M059J (cell line): ENCODE results near the gene NEK3. TPM values are rescaled to one million over a fixed set of nuclear protein-coding genes. Genes with fewer than 3 reads are reported as not detected.
"Not testable (repeated sequence)": the region's sequence is repeated elsewhere in the genome, so short reads cannot be mapped to it uniquely, and the experiment has no call there.

Experiments used
- DNase-seq: peaks from one replicate; pipeline ENCODE4 v3.0.0-alpha.2; 2012; ENCODE audit warnings: low read depth
- total RNA-seq: library from RNA; depleted of rRNA; stranded (reverse); fragments of >200 nt; shearing (Covaris generic); gene quantifications from 2 replicates; pipeline ENCODE4 v1.2.3, GENCODE V29; 2014; rRNA removed

The NEK3 gene
- total RNA-seq, 1 experiment from 2014 or later: 4.2 TPM

DNA sequence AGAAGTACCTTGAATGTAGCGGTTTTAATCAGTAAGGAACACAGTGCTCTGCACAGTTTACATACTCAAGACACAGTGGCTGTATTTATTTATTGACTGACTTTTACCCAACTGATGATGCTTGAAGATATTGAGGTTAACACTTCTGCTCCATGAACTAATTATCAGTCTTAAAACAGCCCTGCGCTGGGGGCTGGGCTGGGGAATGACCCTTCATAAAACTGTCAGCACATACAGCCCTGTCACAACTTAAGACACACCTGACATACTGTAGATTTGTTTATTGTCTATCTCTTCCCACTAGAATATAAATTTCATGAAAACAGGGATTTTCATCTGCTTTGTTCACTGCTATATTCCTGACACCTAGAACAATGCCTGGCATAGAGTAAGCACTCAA is 41.3 kb downstream of the NEK3 start:
- no peak for DNase-seq

DNA sequence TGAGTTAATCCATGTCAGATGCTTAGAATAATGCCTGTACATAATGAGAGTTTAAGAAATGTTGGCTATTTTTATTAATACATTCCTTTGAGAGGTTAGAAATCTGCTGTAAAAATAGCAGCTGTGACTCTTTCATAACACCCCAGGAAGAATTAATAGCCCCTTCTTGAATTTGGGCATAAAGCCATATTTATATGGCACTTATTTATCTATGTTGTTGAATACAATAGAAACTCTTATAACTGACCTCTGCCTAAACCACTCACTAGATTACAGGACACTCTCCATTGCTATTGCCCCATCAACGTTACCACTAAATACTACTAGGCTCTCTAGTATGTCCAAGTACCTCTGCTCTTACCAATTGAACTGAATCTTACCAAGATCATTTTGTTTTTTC is 46.8 kb downstream of the NEK3 start:
- no peak for DNase-seq

DNA sequence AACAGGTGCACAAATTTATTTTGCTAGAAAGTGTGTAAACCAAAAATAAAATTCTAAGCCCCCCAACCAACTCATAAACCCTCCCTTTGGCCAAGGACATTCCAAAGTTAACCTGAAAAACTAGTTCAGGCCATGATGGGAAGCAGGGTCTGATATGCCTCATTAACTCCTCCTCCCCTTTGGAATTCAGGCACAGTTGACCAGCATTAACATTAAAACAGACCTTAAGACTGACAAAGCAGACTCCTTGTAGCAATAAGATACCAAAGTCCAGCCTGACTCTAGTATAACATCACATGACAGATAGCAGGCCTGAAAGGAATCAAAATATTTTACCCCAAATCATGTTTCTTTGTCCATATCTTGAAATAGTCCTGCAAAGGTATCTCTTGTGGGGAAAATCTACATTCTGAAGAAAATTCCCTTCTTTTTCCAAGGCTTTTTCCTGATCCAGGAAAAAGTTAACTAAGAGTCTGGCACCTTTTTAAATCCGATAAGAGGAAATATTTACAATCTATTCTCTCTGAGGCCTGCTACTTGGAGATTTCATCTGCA is 50.2 kb downstream of the NEK3 start:
- DNase-seq: no peak

DNA sequence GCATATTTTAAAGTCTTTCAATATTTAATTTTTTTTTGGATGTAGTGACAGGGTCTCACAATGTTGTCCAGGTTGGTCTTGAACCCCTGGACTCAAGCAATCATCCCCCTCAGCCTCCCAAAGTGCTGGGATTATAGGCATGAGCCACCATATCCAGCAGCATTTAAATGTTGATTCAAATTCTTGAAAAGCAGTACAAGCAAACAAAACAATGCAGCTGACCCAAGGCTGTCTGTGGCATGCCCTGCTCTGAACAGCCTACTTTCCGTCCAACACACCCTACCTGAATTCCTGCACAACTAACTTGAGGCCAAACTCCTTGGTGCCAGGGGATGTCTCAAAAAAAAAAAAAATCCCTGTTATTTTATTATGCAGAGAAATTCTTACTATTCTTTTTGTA is 53.6 kb downstream of the NEK3 start:
- no peak for DNase-seq

DNA sequence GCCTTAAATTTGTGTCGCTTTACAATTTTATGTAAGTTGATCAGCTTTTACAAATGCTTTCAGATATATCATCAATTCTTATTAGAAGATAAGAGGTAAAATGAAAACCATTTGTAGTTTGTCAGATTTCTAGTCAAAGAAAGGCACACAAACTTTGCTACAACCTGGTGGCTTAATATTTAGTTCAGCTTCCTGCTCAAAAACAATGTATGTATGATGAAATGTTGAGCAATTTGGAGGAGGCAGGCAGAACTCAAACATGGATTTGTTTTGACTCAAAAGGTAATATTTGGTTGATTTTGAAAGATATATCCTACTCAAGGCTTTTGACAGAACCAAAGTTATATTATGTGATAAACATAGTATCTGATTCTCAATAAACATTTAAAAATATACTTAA is 54.8 kb downstream of the NEK3 start:
- no peak for DNase-seq

DNA sequence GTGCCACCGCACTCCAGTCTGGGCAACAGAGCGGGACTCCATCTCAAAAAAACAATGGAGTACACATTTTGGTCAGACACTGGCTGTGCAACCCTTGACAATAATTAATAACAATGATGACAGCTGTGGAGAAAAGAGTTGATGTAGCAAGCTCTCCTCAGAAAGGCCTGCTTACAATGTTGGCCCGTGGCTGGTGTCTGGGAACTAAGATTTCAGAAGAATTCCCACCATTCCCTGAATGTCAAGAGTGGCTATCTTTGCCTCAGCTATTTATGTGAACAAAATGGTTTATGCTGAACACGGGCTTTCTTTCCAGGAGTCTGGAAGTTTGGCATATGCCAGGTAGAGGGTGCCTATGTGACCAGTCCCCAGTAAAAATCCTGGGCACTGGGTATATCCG is 56.0 kb downstream of the NEK3 start:
- no peak for DNase-seq

DNA sequence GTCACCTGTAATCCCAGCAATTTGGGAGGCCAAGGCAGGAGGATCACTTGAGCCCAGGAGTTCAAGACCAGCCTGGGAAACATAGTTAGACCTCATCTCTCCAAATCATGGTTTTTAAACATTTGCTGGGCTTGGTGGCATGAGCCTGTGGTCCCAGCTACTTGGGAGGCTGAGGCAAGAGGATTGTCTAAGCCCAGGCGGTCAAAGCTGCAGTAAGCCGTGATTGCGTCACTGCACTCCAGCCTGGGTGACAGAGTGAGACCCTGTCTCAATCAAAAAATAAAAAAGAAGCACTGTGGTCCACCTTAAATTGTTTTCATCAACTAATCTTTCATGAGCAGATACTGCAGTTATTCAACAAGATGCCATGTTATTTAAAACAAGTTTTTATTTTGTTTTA is 57.0 kb downstream of the NEK3 start:
- DNase-seq: not testable (repeated sequence)

DNA sequence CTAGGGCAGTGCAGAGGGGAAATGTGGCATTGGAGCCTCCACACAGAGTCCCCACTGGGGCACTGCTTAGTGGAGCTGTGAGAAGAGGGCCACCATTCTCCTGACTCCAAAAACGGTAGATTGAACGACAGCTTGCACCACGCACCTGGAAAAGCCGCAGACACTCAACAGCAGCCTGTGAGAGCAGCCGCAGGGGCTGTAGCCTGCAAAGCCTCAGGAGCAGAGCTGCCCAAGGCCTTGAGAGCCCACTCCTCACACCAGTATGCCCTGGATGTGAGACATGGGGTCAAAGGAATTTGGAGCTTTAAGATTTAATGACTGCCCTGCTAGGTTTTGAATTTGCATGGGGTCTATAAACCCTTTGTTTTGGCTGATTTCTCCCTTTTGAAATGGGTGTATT is 62.2 kb downstream of the NEK3 start:
- no peak for DNase-seq

DNA sequence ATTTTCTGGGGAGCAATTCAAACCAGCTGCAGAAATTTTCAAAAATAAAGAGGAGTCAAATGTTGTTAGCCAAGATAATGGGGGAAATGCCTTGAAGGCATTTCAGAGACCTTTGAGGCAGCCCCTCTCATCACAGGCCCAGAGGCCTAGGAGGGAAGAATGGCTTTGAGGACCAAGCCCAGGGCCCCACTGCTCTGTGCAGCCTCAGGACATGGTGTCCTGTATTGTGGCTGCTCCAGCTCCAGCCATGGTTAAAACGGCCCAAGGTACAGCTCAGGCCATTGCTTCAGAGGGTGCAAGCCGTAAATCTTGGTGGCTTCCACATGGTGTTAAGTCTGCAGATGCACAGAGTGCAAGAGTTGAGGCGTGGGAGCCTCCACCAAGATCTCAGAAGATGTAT is 62.6 kb downstream of the NEK3 start:
- DNase-seq: no peak

DNA sequence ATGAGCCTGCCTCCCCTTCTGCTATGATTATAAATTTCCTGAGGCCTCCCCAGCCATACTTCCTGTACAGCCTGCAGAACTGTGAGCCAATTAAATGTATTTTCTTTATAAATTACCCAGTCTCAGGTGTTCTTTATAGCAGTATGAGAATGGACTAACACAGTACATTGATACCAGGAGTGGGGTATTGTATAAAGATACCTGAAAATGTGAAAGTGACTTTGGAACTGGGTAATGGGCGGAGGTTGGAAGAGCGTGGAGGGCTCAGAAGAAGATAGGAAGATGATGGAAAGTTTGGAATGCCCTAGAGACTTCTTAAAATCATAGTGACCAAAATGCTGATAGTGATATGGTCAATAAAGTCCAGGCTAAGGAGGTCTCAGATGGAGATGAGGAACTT is 63.3 kb downstream of the NEK3 start:
- no peak for DNase-seq

DNA sequence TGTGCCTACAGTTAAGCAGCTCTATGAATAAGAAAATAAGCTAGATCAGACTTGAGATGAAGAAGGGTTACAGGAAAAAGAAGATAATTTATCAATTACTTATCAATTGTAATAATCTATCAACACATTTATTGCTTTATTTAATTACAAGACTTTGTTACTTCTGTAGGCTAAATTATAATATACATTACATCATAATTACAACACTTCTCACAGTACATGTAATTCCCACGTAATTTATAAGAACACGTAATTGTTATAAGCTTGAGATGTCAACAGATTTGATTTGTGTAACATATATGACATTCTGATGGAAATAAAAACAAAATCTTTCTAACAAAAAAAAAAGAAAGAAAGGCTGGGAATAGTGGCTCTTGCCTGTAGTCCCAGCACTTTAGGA is 67.3 kb downstream of the NEK3 start:
- DNase-seq: no peak

DNA sequence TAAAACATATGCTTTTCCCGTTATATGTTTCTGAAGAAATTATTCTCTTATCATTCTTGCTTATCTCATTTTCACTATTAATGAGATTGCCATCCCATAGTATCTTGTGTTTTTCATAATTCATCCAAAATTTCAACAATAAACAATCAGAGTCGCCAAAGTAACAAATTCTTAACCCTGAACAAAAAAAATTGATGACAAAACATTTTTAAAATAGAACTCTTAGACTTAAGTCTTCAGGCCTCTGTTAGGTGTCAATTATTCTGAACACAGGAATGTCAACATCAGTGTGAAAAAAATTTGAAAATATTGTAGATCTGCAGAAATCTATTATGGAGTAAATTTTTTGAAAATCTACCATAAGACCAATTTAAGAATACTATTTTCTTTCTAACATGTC is 67.9 kb downstream of the NEK3 start:
- no peak for DNase-seq

DNA sequence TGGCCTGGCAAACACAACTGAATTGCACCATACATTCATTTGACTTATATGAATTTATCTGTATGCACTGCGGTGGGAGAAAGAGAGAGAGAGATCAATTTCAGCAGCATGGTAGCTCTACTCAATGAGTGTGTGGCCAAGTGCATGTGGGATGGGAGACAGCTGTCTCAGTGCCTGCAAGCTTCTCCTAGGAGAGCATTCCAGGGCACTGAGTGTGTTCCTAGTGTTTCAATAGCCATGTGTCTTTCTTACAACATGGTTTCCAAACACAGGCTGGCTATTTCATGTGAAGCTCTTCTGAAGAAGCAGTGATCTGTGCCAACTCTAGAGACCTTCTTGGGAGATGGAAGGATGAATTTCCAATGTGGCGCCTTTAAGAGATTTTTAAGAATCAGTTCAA is 74.0 kb downstream of the NEK3 start:
- no peak for DNase-seq

DNA sequence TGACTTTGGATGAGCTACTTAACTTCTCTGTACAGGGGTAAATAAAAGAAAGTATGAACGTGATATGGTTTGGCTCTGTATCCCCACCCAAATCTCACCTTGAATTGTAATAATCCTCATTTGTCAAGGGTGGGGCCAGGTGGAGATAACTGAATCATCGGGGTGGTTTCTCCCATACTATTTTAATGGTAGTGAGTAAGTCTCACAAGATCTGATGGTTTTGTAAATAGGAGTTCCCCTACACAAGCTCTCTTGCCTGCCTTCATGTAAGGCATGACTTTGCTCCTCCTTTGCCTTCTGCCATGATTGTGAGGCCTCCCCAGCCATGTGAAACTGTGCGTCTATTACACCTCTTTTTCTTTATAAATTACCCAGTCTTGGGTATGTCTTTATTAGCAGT is 74.4 kb downstream of the NEK3 start:
- not testable (repeated sequence) for DNase-seq

Other genes starting within 250 kb of the NEK3 start
- gene ATP7B, start 148.1 kb downstream of the NEK3 start, total RNA-seq: 0.52 and 0.94 TPM in 2 replicates
- gene ALG11, start 147.2 kb downstream of the NEK3 start, total RNA-seq: 20.7 and 26.1 TPM in 2 replicates
- 4.6 and 10.7 TPM in 2 replicates for gene UTP14C, start 134.9 kb downstream of the NEK3 start, total RNA-seq
- not detected in 2 replicates for gene NEK5, start 30.5 kb downstream of the NEK3 start, total RNA-seq
- gene THSD1, start 246.6 kb upstream of the NEK3 start, total RNA-seq: 2.8 and 3.4 TPM in 2 replicates